OCI-LY1 (cell line): ENCODE data around the gene SLC19A2.

Experiments
- CTCF ChIP-seq: fragments of 200-600 bp; sonication (generic), shearing (Covaris generic); IDR thresholded peaks from 2 replicates; pipeline ENCODE4 v1.5.1; 2017; ENCODE audit warnings: mild to moderate bottlenecking, antibody characterized with exemption, low read length, moderate library complexity, mixed read lengths
- EZH2 ChIP-seq: fragments of 200-600 bp; sonication (generic), shearing (Covaris generic); IDR thresholded peaks from 2 replicates; pipeline ENCODE4 v1.8.0; 2017; ENCODE audit warnings: borderline replicate concordance, mixed run types, mild to moderate bottlenecking, antibody characterized with exemption, low read length, moderate library complexity, mixed read lengths

DNA sequence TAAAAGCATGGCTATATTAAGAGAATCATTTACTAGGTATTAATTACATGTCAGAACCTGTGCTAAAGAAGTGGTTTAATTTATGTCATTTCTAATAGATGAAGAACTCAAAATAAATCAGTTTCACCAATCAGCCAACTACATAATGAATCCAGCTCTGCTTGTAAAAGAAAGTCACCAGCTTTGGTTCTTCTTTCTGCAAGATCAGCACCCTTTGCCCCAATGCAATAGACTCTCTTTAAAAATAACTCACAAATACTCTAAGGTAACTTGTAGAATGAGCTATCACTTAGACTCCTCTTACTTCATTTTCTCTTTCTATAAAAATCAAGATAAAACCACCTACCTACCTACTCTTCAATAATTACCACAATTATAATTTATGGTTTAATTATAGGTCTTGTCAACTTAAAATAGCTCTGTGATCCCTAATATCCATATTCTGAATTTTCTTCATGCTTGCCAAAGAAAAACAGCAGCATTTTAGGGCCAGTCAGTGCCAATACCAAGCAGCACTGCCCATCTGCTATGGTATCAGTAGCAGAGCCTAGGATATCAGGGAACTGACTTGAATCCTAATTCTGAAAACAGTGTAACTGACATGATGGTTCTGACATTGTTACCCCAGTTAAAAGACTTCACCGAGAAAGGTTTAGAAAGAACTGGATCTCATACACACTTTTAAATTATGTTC is 11.3 kb downstream of the SLC19A2 start:
- TF ChIP-seq CTCF (no peak), EZH2 (no peak)
